ENCODE measurements around the gene CCDC63.

DNA sequence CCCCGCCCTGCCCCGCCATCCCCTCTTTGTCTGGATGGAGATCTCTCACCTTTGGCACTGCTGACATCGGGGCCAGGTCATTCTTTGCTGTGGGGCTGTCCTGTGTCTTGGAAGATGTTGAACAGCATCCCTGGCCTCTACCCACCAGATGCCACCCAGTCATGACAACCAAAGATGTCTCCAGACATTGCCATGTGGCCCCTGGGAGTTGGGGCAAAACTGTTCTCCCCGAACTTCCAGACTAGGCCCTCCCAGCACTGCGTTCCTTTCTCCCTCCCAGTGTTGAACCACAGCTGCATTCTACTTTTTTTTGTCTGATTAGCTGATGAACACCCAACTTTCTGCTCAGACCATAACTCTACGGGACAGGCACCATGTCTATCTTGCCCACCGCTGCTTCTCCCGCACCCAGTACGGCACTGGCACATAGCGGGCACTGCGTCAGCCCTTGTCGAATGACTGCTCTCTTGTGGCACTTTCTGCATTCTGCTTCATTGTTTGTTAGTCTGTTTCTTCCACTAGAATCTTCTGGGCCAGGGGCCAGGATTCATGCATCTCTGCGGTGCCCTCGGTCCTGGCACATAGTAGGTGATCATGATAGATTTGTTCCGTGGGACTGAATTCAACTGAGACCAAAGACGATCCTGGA lies 86.7 kb downstream of the CCDC63 start:
- TF ChIP-seq, protein P1, sequence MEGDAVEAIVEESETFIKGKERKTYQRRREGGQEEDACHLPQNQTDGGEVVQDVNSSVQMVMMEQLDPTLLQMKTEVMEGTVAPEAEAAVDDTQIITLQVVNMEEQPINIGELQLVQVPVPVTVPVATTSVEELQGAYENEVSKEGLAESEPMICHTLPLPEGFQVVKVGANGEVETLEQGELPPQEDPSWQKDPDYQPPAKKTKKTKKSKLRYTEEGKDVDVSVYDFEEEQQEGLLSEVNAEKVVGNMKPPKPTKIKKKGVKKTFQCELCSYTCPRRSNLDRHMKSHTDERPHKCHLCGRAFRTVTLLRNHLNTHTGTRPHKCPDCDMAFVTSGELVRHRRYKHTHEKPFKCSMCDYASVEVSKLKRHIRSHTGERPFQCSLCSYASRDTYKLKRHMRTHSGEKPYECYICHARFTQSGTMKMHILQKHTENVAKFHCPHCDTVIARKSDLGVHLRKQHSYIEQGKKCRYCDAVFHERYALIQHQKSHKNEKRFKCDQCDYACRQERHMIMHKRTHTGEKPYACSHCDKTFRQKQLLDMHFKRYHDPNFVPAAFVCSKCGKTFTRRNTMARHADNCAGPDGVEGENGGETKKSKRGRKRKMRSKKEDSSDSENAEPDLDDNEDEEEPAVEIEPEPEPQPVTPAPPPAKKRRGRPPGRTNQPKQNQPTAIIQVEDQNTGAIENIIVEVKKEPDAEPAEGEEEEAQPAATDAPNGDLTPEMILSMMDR (IDR thresholded peaks at IDR 0.05): no peak
- TF ChIP-seq JUND (IDR thresholded peaks at IDR 0.05): no peak
- TF ChIP-seq, protein P2, sequence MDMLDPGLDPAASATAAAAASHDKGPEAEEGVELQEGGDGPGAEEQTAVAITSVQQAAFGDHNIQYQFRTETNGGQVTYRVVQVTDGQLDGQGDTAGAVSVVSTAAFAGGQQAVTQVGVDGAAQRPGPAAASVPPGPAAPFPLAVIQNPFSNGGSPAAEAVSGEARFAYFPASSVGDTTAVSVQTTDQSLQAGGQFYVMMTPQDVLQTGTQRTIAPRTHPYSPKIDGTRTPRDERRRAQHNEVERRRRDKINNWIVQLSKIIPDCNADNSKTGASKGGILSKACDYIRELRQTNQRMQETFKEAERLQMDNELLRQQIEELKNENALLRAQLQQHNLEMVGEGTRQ (IDR thresholded peaks at IDR 0.05; ENCODE audit: borderline replicate concordance, low read depth, low read length): no peak

Data from SK-N-SH (cell line).